K562 (cell line): ENCODE data around the gene MMS19. TPM values are rescaled to one million over a fixed set of nuclear protein-coding genes. Genes with fewer than 3 reads are reported as not detected.

Source experiments
- ARID2 ChIP-seq: fragments of 450-650 bp; IDR thresholded peaks from 2 replicates; pipeline ENCODE4 v1.6.1; 2017; ENCODE audit warnings: antibody characterized with exemption, mild to moderate bottlenecking
- HDAC6 ChIP-seq: IDR thresholded peaks from 2 replicates; pipeline ENCODE4 v1.6.1; 2012; ENCODE audit warnings: low read depth, mild to moderate bottlenecking, control low read depth, inconsistent platforms, low read length, moderate library complexity
- HSF4 ChIP-seq: fragments of 250-450 bp; sonication (Bioruptor Pico); IDR thresholded peaks from 2 replicates; pipeline ENCODE4 v2.1.2; 2022; ENCODE audit warnings: mild to moderate bottlenecking, moderate library complexity, borderline replicate concordance
- PHF20 ChIP-seq: fragments of 450-650 bp; IDR thresholded peaks from 2 replicates; pipeline ENCODE4 v1.6.1; 2018; ENCODE audit not compliant: partially characterized antibody
- POU5F1 ChIP-seq: fragments of 150-350 bp; IDR thresholded peaks from 2 replicates; pipeline ENCODE4 v1.6.1; 2014; ENCODE audit warnings: borderline replicate concordance, low read length, low read depth, mild to moderate bottlenecking; ENCODE audit not compliant: partially characterized antibody
- RBM25 ChIP-seq: fragments of 200-400 bp; formaldehyde crosslinking; IDR thresholded peaks from 2 replicates; pipeline ENCODE4 v1.6.1; 2018; ENCODE audit warnings: low read length, low read depth, moderate library complexity; ENCODE audit not compliant: severe bottlenecking
- ZNF134 ChIP-seq: fragments of 250-450 bp; sonication (Bioruptor Pico); conservative IDR thresholded peaks from 2 replicates; pipeline ENCODE4 v1.4.0; 2020
- ZNF695 ChIP-seq: fragments of 450-650 bp; formaldehyde crosslinking; IDR thresholded peaks from 2 replicates; pipeline ENCODE4 v1.4.0; 2020; ENCODE audit warnings: mild to moderate bottlenecking, moderate library complexity
- ZNF764 ChIP-seq: fragments of 250-450 bp; sonication (Bioruptor Pico); IDR thresholded peaks from 2 replicates; pipeline ENCODE4 v1.4.0; 2020; ENCODE audit warnings: low read depth, mild to moderate bottlenecking, moderate library complexity
- polyA plus RNA-seq, 8 experiments: library from polyadenylated mRNA; depleted of rRNA in 4 of 8; stranded (reverse) in 5 of 8; unstranded in 3 of 8; fragments of >200 nt; fragmentation: Nextera tagmentation in 2 of 8; fragmentation: Illumina TruSeq in 1 of 8; extraction: Ambion mirVana in 2 of 8; extraction: Trizol in 1 of 8; gene quantifications; 2 replicates each; pipeline versions ENCODE4 v1.2.1 to v1.2.3, GENCODE V29; 2011 to 2014; ENCODE audit warnings: inconsistent platforms in 1 of 8, missing spikeins in 1 of 8
- total RNA-seq, 7 experiments: library from RNA; depleted of rRNA in 6 of 7; stranded (reverse); fragments of >200 nt in 6 of 7; fragmentation: Illumina TruSeq in 2 of 7; extraction: Trizol in 2 of 7; gene quantifications; 2 replicates each; pipeline versions ENCODE4 v1.2.1 to v1.2.3, GENCODE V29; 2011 to 2021; ENCODE audit warnings: low replicate concordance in 1 of 7
- TF ChIP-seq, protein P1 (sequence below), 2 experiments: fragments of 450-650 bp in 1 of 2; sonication (generic) in 1 of 2; formaldehyde crosslinking in 1 of 2; IDR thresholded peaks; 2 replicates each; pipeline versions ENCODE4 v1.7.1 to v1.9.0; 2016 to 2022; ENCODE audit warnings: inconsistent platforms in 1 of 2, mild to moderate bottlenecking in 1 of 2, missing genetic modification reagents in 1 of 2
- TF ChIP-seq, protein P2 (sequence below): fragments of 200-800 bp; sonication (Bioruptor generic); IDR thresholded peaks from 2 replicates; pipeline ENCODE4 v1.6.1; 2017; ENCODE audit warnings: missing genetic modification characterization, missing compliant biosample characterization
- TF ChIP-seq, protein P3 (sequence below): sonication (generic); formaldehyde crosslinking; IDR thresholded peaks from 2 replicates; pipeline ENCODE4 v1.8.1; 2022; ENCODE audit warnings: missing genetic modification reagents
- TF ChIP-seq, protein P4 (sequence below): sonication (generic); formaldehyde crosslinking; IDR thresholded peaks from 2 replicates; pipeline ENCODE4 v1.8.0; 2022; ENCODE audit warnings: mild to moderate bottlenecking, low read depth, missing genetic modification reagents

Gene MMS19
- total and polyA plus RNA-seq, 9 of the 15 experiments (the other 6 are each of a cell fraction or from before 2014, with no cell fraction given): 40.1 to 110 (median 62.9) TPM

DNA sequence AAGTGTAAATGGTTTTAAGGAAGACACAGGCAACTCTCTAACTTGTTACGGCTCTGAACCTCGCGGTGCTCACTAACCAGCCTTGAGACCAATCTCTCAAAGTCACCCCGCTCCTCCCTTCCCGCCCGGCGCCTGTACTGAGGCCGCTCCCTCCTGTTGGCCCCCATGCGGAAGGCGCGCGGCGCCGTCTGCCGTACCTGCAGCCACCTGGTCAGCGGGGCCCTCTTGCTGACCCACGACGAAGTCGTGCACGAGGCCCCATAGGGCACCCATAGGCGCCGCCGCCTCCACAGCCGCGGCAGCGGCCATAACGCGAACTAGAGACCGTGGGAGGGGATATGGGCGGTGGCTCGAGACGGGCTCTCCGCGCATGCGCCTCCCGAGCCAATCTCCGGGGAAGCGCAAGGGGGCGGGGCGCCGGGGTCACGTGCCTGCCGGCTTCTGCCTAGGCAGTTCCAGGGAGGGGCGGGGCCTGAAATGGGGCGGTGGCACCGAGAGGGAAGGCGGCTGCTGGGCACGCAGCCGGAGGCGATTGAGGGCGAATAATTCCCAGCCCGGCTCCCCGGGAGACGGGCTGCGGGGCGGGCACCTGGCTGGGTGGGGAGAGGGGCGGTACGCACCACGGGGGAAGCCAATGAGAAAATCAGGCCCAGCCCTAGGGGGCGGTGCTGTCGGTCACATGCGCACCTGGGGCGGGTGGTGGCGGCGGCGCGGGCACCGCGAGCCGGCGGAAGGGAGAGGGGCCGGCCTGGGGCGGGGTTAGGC lies at the start of gene MMS19 (continued):
- TF ChIP-seq, protein P1, sequence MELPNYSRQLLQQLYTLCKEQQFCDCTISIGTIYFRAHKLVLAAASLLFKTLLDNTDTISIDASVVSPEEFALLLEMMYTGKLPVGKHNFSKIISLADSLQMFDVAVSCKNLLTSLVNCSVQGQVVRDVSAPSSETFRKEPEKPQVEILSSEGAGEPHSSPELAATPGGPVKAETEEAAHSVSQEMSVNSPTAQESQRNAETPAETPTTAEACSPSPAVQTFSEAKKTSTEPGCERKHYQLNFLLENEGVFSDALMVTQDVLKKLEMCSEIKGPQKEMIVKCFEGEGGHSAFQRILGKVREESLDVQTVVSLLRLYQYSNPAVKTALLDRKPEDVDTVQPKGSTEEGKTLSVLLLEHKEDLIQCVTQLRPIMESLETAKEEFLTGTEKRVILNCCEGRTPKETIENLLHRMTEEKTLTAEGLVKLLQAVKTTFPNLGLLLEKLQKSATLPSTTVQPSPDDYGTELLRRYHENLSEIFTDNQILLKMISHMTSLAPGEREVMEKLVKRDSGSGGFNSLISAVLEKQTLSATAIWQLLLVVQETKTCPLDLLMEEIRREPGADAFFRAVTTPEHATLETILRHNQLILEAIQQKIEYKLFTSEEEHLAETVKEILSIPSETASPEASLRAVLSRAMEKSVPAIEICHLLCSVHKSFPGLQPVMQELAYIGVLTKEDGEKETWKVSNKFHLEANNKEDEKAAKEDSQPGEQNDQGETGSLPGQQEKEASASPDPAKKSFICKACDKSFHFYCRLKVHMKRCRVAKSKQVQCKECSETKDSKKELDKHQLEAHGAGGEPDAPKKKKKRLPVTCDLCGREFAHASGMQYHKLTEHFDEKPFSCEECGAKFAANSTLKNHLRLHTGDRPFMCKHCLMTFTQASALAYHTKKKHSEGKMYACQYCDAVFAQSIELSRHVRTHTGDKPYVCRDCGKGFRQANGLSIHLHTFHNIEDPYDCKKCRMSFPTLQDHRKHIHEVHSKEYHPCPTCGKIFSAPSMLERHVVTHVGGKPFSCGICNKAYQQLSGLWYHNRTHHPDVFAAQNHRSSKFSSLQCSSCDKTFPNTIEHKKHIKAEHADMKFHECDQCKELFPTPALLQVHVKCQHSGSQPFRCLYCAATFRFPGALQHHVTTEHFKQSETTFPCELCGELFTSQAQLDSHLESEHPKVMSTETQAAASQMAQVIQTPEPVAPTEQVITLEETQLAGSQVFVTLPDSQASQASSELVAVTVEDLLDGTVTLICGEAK (IDR thresholded peaks at IDR 0.05): peak; percentile 15; the same call in 1 of the 2 replicates
- TF ChIP-seq, protein P1 (CRISPR knock-in tag; IDR thresholded peaks at IDR 0.05): no peak
- no peak for TF ChIP-seq PHF20
- no peak for TF ChIP-seq ZNF764 (CRISPR knock-in tag)
- TF ChIP-seq POU5F1: no peak
- no peak for TF ChIP-seq HDAC6
- TF ChIP-seq, protein P2, sequence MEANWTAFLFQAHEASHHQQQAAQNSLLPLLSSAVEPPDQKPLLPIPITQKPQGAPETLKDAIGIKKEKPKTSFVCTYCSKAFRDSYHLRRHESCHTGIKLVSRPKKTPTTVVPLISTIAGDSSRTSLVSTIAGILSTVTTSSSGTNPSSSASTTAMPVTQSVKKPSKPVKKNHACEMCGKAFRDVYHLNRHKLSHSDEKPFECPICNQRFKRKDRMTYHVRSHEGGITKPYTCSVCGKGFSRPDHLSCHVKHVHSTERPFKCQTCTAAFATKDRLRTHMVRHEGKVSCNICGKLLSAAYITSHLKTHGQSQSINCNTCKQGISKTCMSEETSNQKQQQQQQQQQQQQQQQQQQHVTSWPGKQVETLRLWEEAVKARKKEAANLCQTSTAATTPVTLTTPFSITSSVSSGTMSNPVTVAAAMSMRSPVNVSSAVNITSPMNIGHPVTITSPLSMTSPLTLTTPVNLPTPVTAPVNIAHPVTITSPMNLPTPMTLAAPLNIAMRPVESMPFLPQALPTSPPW (CRISPR knock-in tag): peak; percentile 76
- TF ChIP-seq, protein P3, sequence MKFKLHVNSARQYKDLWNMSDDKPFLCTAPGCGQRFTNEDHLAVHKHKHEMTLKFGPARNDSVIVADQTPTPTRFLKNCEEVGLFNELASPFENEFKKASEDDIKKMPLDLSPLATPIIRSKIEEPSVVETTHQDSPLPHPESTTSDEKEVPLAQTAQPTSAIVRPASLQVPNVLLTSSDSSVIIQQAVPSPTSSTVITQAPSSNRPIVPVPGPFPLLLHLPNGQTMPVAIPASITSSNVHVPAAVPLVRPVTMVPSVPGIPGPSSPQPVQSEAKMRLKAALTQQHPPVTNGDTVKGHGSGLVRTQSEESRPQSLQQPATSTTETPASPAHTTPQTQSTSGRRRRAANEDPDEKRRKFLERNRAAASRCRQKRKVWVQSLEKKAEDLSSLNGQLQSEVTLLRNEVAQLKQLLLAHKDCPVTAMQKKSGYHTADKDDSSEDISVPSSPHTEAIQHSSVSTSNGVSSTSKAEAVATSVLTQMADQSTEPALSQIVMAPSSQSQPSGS: no peak
- 0 out of 2 replicates have a peak, but pooled peaks have one; percentile 29 for TF ChIP-seq ZNF134 (CRISPR knock-in tag)
- no peak for TF ChIP-seq RBM25
- TF ChIP-seq ZNF695 (CRISPR knock-in tag): no peak
- TF ChIP-seq, protein P4, sequence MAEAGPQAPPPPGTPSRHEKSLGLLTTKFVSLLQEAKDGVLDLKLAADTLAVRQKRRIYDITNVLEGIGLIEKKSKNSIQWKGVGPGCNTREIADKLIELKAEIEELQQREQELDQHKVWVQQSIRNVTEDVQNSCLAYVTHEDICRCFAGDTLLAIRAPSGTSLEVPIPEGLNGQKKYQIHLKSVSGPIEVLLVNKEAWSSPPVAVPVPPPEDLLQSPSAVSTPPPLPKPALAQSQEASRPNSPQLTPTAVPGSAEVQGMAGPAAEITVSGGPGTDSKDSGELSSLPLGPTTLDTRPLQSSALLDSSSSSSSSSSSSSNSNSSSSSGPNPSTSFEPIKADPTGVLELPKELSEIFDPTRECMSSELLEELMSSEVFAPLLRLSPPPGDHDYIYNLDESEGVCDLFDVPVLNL (CRISPR knock-in tag): no peak
- TF ChIP-seq HSF4 (CRISPR knock-in tag): no peak
- no peak for TF ChIP-seq ARID2
